Kidney glomerular epithelial cell (primary cell): ENCODE results near the gene ADORA3.

Experiments used
- DNase-seq: peaks from one replicate; lab custom pipeline; 2025; lab: John Stamatoyannopoulos, UW

Gene ADORA3

DNA sequence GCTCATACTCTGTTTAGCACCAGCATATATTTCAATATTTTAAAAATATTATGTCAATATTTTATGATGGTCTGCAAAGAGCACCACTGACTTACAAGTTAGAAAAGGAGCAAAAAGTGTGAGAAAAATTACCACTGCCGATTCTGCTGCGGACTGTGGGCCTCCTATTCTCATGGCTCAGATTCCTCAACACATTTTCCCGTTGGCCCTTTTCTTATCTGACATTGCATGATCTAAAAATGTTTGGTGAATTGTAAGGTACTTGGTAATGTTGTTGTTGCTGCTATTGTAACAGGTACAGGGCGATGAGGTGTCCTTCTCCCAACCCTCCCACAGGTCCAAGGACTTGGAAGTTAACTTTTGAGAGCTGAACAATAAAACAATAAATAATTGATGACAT lies 28.9 kb downstream of the ADORA3 start:
- no peak for DNase-seq

DNA sequence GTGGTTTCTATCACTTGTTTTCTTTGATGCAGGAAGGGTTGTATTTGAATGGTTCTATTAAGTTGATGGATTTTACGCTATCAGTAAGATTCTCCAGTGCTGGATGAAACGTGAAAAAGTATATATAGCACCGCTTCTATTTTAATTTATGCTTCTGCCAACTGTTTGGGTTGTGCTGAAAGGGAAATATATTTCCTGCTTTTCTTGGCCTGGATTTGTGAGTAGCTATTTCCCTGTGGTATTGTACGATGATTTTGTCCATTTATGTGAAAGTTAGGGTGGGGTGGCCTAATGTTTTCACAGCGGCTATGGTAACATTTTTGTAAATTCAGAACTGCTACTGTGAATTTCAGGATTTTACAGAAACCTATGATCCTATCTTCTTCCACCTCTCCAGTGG lies 29.3 kb downstream of the ADORA3 start:
- no peak for DNase-seq

- DNase-seq, result no peak
These were observed 31.9 kb downstream of the ADORA3 start for GRCh38 chr1:111471538-111471937.

- no peak for DNase-seq
These were observed 32.4 kb downstream of the ADORA3 start for GRCh38 chr1:111471012-111471411.

DNA sequence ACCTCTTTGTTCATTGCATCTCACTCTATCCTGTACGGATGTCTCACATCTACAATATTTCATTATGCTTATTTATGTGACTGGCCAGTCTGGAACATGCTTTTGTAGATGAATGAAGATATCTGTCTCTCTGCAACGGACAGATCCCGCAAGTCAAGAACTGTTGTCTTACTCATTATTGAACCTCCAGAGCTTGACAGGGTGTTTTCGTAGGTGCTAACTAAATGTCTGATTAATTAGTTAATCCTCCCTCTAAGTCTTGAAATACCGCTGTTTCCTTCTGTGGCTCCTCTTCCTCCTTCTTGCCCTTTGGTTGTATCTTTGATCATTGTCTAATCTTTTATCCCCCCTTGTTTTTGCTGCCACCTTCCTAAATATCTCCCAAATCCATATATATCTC lies 32.8 kb downstream of the ADORA3 start:
- no peak for DNase-seq

GRCh38 chr1:111469539-111469938 lies 33.9 kb downstream of the ADORA3 start:
- DNase-seq, result no peak

GRCh38 chr1:111468717-111469100 lies 34.7 kb downstream of the ADORA3 start:
- DNase-seq, result no peak

GRCh38 chr1:111467865-111468716 lies 35.3 kb downstream of the ADORA3 start:
- no peak for DNase-seq

DNA sequence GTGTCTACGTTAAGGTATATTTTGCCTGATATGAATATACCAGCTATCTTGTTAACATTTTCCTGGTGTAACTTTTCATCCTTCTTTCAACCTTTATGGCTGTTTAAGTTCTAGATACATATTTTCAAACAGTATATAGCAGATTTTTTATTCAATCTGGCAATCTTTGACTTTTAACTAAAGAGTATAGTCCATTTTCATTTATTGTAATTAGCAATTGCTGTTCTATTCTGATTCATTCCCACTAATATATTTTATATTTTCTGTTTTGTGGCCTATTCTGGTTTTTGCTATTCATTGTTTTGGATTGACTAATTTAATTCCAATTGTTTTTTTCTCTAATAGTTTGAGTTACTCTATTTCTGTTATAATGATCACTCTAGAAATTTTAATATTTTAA lies 37.0 kb downstream of the ADORA3 start:
- DNase-seq, result no peak

GRCh38 chr1:111465754-111466153 lies 37.7 kb downstream of the ADORA3 start:
- DNase-seq, result no peak

DNA sequence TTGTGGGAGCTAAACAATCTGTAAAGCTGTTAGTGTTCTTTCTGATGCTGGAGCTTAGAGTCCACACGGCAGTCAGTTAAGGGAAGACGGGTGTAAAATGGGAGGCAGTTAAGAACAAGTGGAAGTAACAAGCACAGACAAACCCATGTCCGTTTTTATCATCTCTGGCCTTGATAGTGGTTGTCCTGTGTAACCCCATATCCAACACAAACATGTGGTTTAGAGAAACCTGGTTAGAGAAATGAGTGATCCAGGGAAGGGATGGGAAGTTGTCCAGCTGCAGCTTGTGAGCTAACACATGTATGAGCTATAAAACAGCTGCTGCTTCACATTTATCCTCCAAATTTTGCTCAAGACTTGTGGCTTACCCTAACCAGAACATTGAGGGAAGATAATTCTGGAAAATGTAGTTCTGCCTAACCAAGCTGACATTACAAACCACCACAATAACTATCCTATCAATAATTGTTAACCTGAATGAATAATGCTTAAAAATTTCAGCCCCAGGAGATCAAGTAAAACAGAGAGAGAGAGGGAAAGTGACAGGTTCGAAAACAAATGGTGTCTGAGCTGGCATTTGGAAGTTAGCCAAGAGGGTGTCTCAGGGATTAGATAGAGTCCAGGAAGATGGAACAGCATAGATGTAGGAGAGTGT lies 40.3 kb downstream of the ADORA3 start:
- DNase-seq, result peak; percentile 85

- peak; percentile 48 for DNase-seq
These were observed 40.9 kb downstream of the ADORA3 start for GRCh38 chr1:111462370-111463028.

- DNase-seq, result no peak
These were observed 41.7 kb downstream of the ADORA3 start for GRCh38 chr1:111461765-111462164.

DNA sequence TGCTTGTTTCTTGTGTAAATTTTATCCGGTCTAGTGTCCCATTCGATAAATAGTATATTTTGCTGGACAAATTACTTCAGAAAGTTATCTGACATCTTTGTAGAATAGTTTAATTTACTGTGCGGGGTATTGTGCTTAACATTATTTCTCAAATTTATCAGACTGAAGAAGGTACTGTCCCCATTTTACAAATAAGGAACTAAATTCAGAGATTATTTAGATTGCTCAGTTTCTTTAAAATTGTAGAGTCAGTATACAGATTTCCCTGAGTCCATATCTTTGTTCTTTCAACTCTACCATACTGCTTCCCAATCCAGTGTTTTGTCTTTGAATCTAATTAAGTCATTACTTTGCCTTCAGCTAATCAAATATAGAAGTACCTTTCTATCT lies 47.8 kb downstream of the ADORA3 start:
- no peak for DNase-seq

DNA sequence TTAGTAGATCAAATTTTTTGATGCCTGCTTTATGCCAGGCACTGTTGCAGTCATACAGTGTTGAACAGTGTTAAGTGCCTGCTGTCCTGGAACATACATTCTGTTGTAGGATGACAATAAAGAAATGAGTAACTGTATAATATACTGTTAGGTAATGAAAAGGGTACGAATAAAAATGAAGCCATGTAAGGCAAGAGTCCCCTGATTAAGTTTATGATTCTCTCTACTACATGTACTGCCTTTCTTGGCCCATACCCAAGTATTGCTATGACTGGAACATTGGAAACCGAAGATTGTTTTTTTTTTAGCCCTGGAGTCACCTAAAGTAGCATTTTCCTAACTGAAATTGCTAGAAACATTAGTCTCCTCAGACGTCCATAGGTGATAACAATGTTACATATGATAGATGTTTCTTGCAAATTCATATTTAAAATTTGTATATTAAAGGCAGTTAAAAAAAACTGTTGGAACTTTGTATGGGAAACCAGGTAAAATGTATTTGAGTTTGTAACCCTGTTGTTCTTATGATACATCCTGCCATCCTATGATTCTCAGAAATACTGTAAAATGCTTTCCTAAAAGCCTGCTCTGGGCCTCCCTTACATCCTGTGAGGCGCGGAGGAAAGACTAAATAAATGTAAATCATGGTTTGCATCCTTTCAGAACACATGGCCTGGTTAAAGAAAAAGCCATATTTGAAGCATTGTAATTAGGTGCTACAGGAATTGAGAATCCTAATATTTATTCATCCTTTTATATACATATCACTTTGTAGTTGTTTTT lies 48.4 kb downstream of the ADORA3 start:
- no peak for DNase-seq

DNA sequence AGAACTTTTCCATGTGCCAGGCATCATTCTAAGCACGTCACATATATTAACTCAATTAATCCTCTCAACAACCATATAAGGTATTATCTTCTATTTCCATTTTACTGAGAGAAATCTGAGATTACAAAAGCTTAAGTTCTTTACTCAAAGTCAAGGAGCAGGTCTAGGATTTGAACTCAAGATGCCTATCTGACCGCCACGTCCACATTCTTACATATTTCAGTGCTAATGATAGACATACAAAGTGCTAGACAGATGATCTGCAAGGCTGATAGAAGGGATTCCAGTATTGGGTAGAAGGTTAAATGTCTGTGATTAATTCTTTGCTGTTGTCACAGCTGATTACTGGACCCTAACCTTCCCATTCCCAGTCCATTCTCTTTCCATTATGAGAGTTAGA lies 49.7 kb downstream of the ADORA3 start:
- no peak for DNase-seq

- DNase-seq, result no peak
These were observed 50.9 kb downstream of the ADORA3 start for GRCh38 chr1:111452581-111452980.

DNA sequence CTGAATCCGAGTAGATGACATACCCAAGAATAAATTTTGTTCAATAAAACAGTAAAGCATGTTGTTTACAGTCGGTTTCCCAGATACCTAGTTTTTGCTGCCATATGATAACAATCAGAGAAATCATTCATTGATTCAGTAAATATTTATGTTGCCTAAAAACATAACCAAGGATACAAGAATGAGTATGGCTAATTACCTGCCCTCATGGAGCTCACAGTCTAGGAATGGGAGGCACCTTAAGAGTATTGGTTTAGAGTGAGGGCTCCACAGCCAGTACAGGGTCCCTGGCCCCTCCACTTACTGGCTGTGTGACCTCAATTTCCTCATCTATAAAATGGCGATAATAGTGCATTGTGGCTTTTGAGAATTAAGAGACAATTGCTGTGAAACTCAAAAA lies 53.2 kb downstream of the ADORA3 start:
- no peak for DNase-seq

DNA sequence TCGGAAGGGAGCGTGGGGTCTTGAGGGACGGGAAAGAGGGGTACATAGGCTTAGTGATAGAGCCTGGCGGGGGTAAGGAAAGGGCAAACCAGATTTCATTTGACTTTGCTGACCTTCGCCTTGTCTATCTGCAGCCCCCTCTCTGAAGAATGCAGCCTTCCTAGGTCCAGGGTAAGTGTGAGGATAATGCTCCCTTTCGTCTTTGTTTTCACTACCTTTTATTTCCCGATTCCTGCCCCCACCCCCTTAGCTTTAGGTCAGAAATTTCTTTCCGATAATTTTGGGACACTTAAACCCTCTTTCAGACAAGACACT lies 53.8 kb downstream of the ADORA3 start:
- DNase-seq, result no peak
